A549 treated with CORT108297 at 1 μM for 4 hours (cell line): ENCODE measurements around the gene CPM. TPM values are rescaled to one million over a fixed set of nuclear protein-coding genes. Genes with fewer than 3 reads are reported as not detected.

Source experiments
- total RNA-seq: library from RNA; stranded (reverse); fragments of 200-300 nt; extraction: Qiagen RNA extraction; gene quantifications from 5 replicates; pipeline ENCODE4 v1.2.3, GENCODE V29; 2022

CPM gene
- total RNA-seq, result 4.7 to 8.0 TPM (median 6.1 TPM) in 5 replicates

DNA sequence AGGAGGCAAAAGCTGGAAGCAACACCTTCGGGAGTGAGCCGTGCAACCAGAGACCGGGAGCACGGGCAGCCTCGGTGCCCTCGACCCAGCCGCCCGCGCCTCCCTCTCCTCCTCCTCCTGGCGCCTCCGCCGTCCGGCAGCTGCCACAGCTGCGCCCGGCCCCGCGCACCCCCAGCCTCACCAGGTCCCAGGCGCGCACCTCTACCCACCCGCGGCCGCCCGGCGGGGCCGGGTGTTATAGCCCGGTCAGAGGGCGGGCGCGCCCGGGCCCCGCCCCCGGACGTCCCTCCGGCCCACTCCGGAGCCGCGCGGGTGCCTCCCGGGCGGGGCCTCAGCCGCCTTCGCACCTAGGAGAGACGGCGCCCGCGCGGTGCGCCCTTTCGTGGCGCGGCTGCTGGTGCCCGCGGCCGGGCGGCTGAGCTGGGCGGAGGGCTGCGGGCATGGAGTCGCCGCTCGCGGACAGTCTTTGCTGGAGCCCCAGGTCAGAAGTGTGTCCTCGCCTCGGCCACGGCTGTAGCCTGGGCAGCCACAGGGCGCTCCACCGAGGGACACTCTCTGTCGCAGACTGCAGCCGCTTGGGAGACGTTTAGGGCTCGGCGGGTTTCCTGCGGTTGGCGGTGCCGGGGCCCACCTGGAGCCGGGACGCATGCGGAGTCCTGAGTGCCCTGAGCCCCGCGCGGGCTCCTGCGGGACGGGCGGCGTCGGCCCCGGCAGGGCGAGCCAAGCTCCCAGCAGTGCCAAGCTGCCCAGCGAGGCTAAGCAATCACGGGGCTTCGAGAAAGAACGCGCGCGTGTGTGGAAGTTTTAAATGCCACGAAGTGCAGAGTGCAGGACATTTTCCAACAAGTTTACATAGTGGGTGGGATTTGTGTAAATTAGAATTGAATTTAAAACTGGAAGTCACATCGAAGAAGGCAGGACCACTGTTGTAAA lies at the start of gene CPM:
TSS of gene CPM (minus strand) at position 211 of the 933 bp plus-strand sequence. CDS start 334 bp downstream, outside the sequence.

DNA sequence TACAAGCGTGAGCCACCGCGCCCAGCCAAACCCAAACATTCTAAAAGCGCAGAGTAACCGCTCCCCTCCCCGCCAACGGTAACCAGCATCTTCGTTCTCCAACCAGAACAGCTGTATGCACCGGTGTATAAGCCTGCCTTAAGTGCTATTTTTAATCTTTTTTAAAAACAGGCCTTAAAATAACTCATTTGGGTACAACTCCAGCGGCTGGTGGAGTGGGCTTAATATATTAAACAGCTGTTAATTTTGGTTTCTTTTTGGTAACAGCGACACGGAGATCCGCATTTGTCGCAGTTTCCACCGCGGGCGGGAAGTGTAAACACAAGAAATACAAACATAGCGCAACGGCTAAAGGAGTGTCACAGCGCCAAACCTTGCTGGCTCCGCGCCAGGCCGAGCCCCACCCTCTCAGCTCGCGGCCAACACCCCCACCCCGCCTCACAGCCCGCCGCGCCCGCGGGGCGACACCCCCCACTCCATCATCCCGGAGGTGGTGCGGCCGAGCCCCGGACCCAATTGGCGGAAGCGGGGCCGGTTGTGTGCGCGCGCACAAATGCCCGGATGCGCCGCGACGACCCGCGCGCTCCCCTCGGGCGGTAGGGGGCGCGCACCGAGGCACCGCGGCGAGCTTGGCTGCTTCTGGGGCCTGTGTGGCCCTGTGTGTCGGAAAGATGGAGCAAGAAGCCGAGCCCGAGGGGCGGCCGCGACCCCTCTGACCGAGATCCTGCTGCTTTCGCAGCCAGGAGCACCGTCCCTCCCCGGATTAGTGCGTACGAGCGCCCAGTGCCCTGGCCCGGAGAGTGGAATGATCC lies 125.2 kb downstream of the CPM start, which contains the start of gene MDM2:
TSS of gene MDM2 (plus strand) at position 602 of the 812 bp plus-strand sequence. CDS start 301 bp downstream, outside the sequence.

Other genes starting within 250 kb of the CPM start
- gene NUP107, start 246.2 kb downstream of the CPM start, total RNA-seq, result 54.6 to 75.7 TPM (median 68.8 TPM) in 5 replicates
- gene SLC35E3, start 187.0 kb downstream of the CPM start, total RNA-seq, result 8.5 to 17.4 TPM (median 15.2 TPM) in 5 replicates
- 42.4 to 79.4 TPM (median 51.4 TPM) in 5 replicates for gene MDM2, start 125.0 kb downstream of the CPM start, total RNA-seq